Measurements from ENCODE around the gene PNMA1. TPM values are rescaled to one million over a fixed set of nuclear protein-coding genes. Genes with fewer than 3 reads are reported as not detected.

PNMA1 gene
- total RNA-seq, 1 donor from 2014 or later: 11.6 TPM

GRCh38 chr14:73750531-73750901, 36.3 kb upstream of the PNMA1 start:
- ATAC-seq: no peak

- no peak for ATAC-seq
Measured at GRCh38 chr14:73749706-73750530, 35.7 kb upstream of the PNMA1 start.

- no peak for ATAC-seq
Measured at GRCh38 chr14:73748858-73749357, 34.7 kb upstream of the PNMA1 start.

GRCh38 chr14:73747379-73748211, 33.4 kb upstream of the PNMA1 start:
- no peak for ATAC-seq

- no peak for ATAC-seq
Measured at GRCh38 chr14:73746520-73747378, 32.6 kb upstream of the PNMA1 start.

DNA sequence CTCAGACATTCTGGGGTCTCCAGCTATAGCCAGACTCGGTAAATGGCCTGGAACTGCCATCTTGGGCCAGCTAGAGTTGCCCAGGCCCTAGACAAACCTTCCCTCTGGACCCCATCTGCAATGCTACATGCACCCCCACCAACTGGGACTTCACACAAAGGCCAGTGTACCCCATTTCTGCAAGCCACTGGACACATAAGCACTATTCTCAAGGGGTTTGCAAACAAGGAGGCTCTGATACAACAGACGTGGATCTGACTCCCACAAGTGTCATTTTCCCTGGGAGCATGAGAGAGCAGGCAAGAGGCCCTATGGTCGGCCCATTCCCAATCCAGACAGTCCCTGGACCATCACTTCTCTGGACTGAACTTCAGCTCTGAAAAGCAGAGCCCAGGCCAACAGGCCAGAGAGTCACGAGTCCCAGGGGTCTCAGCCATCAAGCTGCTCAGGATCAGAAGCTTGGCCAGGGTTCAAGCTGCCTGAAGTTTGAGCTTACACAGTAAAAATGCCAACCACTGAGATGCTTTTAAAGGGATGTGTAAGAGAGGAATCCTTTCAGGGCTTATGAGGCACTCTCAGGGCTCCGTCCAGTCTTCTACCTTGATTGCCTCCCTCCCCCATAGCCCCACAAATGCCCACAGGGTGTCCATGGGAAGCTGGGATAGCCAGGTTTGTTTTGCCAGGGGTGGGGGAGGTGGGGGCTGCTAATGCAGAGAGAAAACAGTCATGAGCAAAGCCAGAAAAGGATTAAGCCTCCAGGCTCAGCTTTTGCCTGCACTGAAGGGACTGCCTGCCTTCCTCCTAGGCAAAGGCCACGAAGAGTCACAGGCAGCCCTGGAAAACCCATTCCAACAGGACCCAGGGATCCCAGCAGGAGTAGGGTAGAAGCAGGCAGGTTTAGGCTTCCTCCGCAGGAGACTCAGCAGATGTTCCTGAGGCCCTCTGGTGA, 31.7 kb upstream of the PNMA1 start:
- ATAC-seq: no peak

- ATAC-seq: peak; percentile 84
Measured at GRCh38 chr14:73744874-73745529, 30.8 kb upstream of the PNMA1 start.

GRCh38 chr14:73744175-73744867, 30.1 kb upstream of the PNMA1 start:
- ATAC-seq: no peak

GRCh38 chr14:73743431-73743931, 29.3 kb upstream of the PNMA1 start:
- no peak for ATAC-seq

- no peak for ATAC-seq
Measured at GRCh38 chr14:73742520-73743238, 28.5 kb upstream of the PNMA1 start.

GRCh38 chr14:73741876-73742519, 27.8 kb upstream of the PNMA1 start:
- no peak for ATAC-seq

DNA sequence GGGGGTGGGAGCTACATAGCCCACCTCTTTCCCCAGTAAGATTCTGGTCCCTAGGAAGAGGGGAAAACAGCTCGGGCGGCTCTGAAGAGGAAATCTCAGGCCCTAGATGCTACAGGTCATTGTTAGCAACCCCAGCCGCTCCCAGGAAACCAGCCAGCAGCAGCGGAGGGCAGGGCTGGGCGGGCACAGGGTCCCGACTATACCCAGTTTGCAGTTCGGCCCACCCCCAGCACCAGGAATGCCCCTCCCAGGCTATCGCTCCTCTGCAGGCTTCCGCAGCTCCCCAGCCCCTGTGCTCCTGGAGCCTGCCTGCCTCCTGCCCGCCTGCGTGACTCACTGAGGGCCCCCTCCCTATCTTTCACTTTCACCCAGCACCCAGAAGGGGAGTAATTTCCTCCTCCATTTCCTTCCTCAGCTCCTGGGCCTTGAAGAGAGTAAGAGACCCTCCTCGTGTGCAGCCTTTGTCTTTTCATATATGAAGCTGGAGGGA, 27.2 kb upstream of the PNMA1 start:
- ATAC-seq: peak; percentile 71

- peak; percentile 80 for ATAC-seq
Measured at GRCh38 chr14:73740618-73741326, 26.6 kb upstream of the PNMA1 start.

- ATAC-seq: no peak
Measured at GRCh38 chr14:73739899-73740617, 25.9 kb upstream of the PNMA1 start.

GRCh38 chr14:73739174-73739898, 25.2 kb upstream of the PNMA1 start:
- ATAC-seq: no peak

- ATAC-seq: no peak
Measured at GRCh38 chr14:73738518-73739173, 24.5 kb upstream of the PNMA1 start.

Data from esophagus mucosa (tissue), 1 donor.